HK-2 (cell line): ENCODE results near the gene COL1A2.

ENCODE experiments used
- DNase-seq: peaks from one replicate; pipeline ENCODE4 v3.0.0-alpha.2; 2018; ENCODE audit not compliant: unreplicated experiment

The COL1A2 gene

GRCh38 chr7:94410413-94411187 lies 15.9 kb downstream of the COL1A2 start:
- DNase-seq = no peak

DNA sequence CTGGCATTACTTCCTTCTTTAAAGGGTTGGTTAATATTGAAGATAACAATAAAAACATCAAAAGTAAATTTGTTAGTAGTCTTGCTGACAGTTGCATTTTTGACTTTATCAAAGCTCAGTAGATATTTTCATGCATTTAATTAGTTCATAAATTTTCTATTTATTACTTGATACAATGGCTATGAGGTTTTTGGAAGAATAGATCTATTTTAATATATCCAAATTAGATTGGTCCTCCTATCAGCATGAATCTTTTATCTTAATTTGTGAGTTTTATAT lies 16.4 kb downstream of the COL1A2 start:
- no peak for DNase-seq

DNA sequence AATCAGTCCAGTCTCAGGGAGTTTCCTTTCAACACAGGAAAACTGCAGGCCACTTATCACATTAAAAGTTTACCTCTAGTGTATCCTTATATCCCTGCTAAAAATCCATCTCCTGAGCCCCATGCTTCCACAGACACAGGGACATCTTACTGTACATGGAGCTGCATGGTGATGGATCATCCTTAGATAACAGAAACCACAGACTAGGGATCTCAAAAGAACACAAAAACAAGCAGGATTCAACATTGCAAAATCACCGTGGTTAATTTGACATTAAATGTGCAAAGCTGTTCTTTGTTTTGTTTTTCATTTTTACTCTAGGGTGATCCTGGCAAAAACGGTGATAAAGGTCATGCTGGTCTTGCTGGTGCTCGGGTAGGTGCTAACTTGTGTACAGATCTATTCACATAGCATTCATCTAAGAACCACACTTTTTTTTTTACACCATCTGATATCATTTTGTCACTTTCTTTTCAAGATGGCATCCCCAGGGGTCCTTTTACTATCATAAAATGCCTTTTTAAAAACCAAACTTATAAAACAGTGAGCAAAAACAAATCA lies 18.1 kb downstream of the COL1A2 start:
- no peak for DNase-seq

GRCh38 chr7:94414481-94414880 lies 19.8 kb downstream of the COL1A2 start:
- DNase-seq = no peak

DNA sequence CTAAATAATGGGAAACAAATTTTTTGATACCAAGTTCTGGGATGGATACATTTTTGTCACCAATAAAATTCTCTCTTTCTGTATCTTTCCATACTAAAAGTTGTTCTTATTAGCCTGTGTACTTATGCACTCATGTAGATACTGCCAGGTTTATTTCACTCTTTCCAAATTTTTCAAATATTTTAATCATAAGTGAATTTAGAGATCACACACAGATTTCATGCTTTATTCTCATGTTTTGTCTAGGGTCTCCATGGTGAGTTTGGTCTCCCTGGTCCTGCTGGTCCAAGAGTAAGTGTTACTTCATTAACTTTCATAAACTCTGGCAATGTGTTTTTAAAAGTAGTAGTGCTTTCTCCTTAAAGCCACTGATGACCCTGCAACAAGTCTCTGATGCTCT lies 20.3 kb downstream of the COL1A2 start:
- no peak for DNase-seq

DNA sequence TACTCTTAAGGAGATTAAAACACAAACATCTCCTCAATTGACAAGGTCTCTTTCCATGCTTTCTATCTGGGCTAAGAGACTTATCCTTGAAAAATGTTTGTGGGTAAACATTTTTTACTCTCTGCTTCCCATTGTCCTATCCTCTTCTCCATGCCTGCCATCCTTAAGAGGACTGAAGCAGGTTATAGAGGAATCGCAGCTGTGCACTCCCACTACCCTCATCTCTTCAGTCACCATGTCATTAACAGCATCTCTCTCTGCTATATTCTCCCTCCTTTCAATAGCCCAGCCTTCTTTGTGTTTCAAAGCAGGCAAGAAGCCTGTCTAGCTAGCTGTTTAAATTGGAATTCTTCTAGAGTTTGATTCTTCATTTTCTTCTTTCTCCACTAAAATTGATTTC lies 22.6 kb downstream of the COL1A2 start:
- no peak for DNase-seq

- DNase-seq = no peak
Observed at GRCh38 chr7:94417901-94418300, 23.2 kb downstream of the COL1A2 start.

DNA sequence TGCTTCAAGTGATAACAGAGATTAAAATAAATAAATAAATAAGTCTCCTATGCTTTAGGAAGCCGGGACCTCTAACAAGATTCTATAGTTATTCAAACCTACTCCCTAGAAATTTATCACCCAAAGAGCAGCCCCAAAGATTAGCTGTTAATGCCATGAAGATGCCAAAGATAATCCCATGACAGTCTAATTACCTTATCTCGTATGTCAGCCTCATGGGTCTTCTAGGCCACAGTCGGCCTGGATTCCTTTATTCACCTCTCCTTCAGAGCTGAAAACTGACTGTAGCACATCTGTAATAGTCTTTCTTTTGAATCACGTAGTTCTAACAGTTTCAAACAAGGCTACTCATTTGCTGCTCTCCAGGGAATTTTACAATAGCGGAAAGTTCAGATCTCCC lies 24.2 kb downstream of the COL1A2 start:
- DNase-seq = no peak

DNA sequence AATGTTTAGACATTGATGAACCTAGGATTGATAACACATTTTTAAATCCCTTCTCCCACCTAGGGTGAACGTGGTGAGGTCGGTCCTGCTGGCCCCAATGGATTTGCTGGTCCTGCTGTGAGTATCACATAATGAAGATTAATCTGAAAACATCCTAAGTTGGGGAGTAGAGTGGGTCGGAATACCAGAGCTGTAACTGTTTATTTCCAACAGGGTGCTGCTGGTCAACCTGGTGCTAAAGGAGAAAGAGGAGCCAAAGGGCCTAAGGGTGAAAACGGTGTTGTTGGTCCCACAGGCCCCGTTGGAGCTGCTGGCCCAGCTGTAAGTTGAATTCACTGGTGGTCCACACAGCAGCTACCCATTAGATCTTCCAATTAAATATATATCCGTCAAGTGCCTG lies 25.6 kb downstream of the COL1A2 start:
- DNase-seq = no peak

GRCh38 chr7:94421681-94422080 lies 27.0 kb downstream of the COL1A2 start:
- no peak for DNase-seq

DNA sequence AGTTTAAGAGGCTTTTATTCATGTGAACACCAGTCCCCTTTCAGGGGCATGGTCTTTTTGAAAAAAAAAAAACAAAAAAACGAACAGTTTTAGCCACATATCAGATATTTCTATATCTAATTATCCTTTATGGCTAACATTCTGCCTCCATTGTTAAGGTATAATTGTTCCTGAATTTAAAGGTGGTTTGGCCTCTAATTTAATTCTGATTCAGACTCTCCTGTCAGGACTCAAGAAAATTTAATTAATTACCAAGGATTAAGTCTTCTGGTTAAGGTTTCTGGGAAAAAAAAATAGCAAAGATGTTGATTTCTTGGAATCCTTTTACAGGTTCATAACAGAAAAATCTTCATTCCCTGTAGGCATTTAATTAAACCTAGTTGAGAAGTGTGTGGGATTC lies 27.4 kb downstream of the COL1A2 start:
- no peak for DNase-seq

- no peak for DNase-seq
Observed at GRCh38 chr7:94422827-94423460, 28.2 kb downstream of the COL1A2 start.

GRCh38 chr7:94423863-94424735 lies 29.4 kb downstream of the COL1A2 start:
- no peak for DNase-seq

DNA sequence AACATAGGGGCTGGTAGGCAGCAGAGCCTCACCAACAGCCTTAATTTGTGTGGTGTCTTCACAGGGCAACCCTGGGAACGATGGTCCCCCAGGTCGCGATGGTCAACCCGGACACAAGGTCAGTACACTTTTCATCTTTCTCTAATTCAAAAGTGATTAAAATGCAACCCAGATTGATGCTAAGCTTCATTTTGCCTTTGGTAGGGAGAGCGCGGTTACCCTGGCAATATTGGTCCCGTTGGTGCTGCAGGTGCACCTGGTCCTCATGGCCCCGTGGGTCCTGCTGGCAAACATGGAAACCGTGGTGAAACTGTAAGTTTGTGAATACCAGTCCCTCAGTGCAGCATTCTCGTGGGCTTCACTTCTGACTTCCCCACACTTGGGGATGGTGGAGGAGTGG lies 30.9 kb downstream of the COL1A2 start:
- no peak for DNase-seq

- DNase-seq = no peak
Observed at GRCh38 chr7:94426980-94427875, 32.5 kb downstream of the COL1A2 start.

- DNase-seq = no peak
Observed at GRCh38 chr7:94429153-94429552, 34.5 kb downstream of the COL1A2 start.

DNA sequence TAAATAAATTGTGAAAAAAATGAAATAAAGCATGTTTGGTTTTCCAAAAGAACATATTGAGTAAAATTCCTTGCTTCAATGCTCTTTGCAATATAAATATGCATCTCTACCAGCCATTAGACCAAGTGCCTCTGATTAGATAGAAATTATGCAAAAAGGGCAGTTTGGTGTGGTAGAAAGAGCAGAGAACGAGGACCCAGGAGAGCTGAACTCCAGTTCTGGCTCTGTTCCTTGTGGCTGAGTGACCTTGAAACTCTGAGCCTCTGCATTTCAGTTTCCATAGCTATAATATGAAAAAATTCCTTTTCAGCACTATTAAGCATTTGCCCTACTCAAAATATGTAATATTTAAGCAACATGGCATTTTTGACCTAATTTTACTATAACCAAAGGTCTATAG lies 36.5 kb downstream of the COL1A2 start:
- DNase-seq = no peak

GRCh38 chr7:94431619-94432280 lies 37.1 kb downstream of the COL1A2 start:
- DNase-seq = no peak

GRCh38 chr7:94432281-94432670 lies 37.6 kb downstream of the COL1A2 start:
- no peak for DNase-seq

DNA sequence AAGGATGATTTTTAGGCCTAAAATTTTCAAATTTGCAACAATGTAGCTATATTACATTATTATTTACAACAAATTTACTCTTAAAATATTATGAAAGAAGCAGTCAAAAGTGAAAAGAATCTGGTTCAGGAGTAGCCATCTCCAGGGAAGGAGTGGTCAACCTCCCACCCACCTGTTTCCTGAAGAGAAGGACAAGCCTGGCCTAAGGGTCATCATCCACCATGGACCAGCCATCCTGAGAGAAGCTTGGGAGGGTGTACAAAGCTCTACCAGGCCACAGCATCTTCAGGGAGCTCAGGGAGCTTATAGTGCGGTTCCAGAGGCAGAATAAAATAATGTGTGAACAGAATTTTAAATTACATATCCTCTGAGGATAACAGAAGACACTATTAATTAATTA lies 38.1 kb downstream of the COL1A2 start:
- DNase-seq = no peak

DNA sequence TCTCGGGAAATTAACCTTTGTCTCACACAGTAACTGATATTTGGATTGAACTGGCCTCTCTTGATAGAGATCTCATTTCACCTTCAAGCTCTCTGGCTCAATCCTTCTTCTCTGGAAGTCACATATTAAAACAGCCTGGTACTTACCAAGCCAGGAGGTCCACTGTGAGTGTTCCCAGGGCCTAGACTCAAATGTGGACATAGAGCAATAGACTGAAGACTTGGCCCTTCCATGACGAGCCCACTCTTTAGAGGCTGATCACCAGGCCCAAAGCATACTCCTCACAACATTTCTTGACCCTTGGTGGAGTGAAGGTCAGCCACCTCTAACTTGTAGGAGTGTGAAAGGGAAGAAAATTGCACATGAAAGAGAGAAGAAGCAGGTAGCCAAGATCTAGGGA lies 38.5 kb downstream of the COL1A2 start:
- no peak for DNase-seq
